K562 (cell line): ENCODE results near the gene N4BP2. TPM values are rescaled to one million over a fixed set of nuclear protein-coding genes. Genes with fewer than 3 reads are reported as not detected.

Experiments
- CBX1 ChIP-seq: sonication (generic); IDR thresholded peaks from 2 replicates; pipeline ENCODE4 v1.6.1; 2016; ENCODE audit warnings: antibody characterized with exemption, low read depth, mild to moderate bottlenecking
- FOXA3 ChIP-seq, 2 experiments: fragments of 450-650 bp in 1 of 2; sonication (generic) in 1 of 2; formaldehyde crosslinking; IDR thresholded peaks in 1 of 2; conservative IDR thresholded peaks in 1 of 2; 2 replicates each; pipeline versions ENCODE4 v1.4.0 to v1.8.0; 2020 to 2022; ENCODE audit warnings: mild to moderate bottlenecking in 2 of 2, missing genetic modification reagents in 1 of 2
- HLTF ChIP-seq: fragments of 450-650 bp; IDR thresholded peaks from 2 replicates; pipeline ENCODE4 v1.6.1; 2016
- KAT7 ChIP-seq: sonication (generic); formaldehyde crosslinking; IDR thresholded peaks from 2 replicates; pipeline ENCODE4 v1.8.0; 2022; ENCODE audit warnings: missing genetic modification reagents, mild to moderate bottlenecking, borderline replicate concordance
- KLF10 ChIP-seq: fragments of 250-450 bp; sonication (Bioruptor Pico); IDR thresholded peaks from 2 replicates; pipeline ENCODE4 v1.6.1; 2021; ENCODE audit warnings: matching md5 sums
- NFRKB ChIP-seq: fragments of 450-650 bp; IDR thresholded peaks from 2 replicates; pipeline ENCODE4 v1.6.1; 2016; ENCODE audit warnings: low read depth
- PCBP2 ChIP-seq: fragments of 200-400 bp; formaldehyde crosslinking; IDR thresholded peaks from 2 replicates; pipeline ENCODE4 v1.6.1; 2018; ENCODE audit warnings: low read length, low read depth, mild to moderate bottlenecking, moderate library complexity; ENCODE audit not compliant: poor library complexity, severe bottlenecking
- POLR2B ChIP-seq: fragments of 450-650 bp; IDR thresholded peaks from 2 replicates; pipeline ENCODE4 v1.6.1; 2018; ENCODE audit warnings: low read depth; ENCODE audit not compliant: partially characterized antibody
- PTBP1 ChIP-seq: fragments of 200-400 bp; formaldehyde crosslinking; IDR thresholded peaks from 2 replicates; pipeline ENCODE4 v1.6.1; 2017; ENCODE audit warnings: low read depth, low read length
- RBM25 ChIP-seq: fragments of 200-400 bp; formaldehyde crosslinking; IDR thresholded peaks from 2 replicates; pipeline ENCODE4 v1.6.1; 2018; ENCODE audit warnings: low read length, low read depth, moderate library complexity; ENCODE audit not compliant: severe bottlenecking
- SMAD4 ChIP-seq: fragments of 250-450 bp; sonication (Bioruptor Pico); conservative IDR thresholded peaks from 2 replicates; pipeline ENCODE4 v1.8.0; 2021; ENCODE audit warnings: inconsistent platforms, mild to moderate bottlenecking, moderate library complexity
- SMARCA5 ChIP-seq: fragments of 450-650 bp; IDR thresholded peaks from 2 replicates; pipeline ENCODE4 v1.6.1; 2016
- SRSF3 ChIP-seq: fragments of 200-400 bp; formaldehyde crosslinking; IDR thresholded peaks from 2 replicates; pipeline ENCODE4 v1.6.1; 2016; ENCODE audit warnings: mild to moderate bottlenecking, low read length, moderate library complexity; ENCODE audit not compliant: insufficient read depth
- TAF15 ChIP-seq: fragments of 200-400 bp; formaldehyde crosslinking; IDR thresholded peaks from 2 replicates; pipeline ENCODE4 v1.6.1; 2017; ENCODE audit warnings: mild to moderate bottlenecking, low read depth, low read length, moderate library complexity
- TBP ChIP-seq: optimal IDR thresholded peaks from 2 replicates; pipeline ENCODE3; 2011; ENCODE audit warnings: low read depth, low read length, improper control_type of control experiment
- ZFP36 ChIP-seq: fragments of 150-350 bp; IDR thresholded peaks from 2 replicates; pipeline ENCODE4 v1.6.1; 2018; ENCODE audit warnings: low read length, low read depth; ENCODE audit not compliant: partially characterized antibody
- ZNF121 ChIP-seq: sonication (generic); formaldehyde crosslinking; conservative IDR thresholded peaks from 2 replicates; pipeline ENCODE4 v1.8.0; 2022; ENCODE audit warnings: missing genetic modification reagents
- ZNF232 ChIP-seq: sonication (generic); formaldehyde crosslinking; IDR thresholded peaks from 2 replicates; pipeline ENCODE4 v1.8.0; 2022; ENCODE audit warnings: mild to moderate bottlenecking, missing genetic modification reagents
- ZNF24 ChIP-seq: fragments of 450-650 bp; IDR thresholded peaks from 2 replicates; pipeline ENCODE4 v1.6.1; 2016
- ZNF282 ChIP-seq: sonication (generic); formaldehyde crosslinking; IDR thresholded peaks from 2 replicates; pipeline ENCODE4 v1.8.1; 2023; ENCODE audit warnings: missing genetic modification reagents
- ZNF431 ChIP-seq: sonication (generic); formaldehyde crosslinking; IDR thresholded peaks from 2 replicates; pipeline ENCODE4 v1.8.0; 2022; ENCODE audit warnings: mild to moderate bottlenecking, missing genetic modification reagents
- ZNF79 ChIP-seq: fragments of 250-450 bp; sonication (Bioruptor Pico); IDR thresholded peaks from 2 replicates; pipeline ENCODE4 v1.4.0; 2020; ENCODE audit warnings: low read depth, mild to moderate bottlenecking, moderate library complexity
- polyA plus RNA-seq, 8 experiments: library from polyadenylated mRNA; depleted of rRNA in 4 of 8; stranded (reverse) in 5 of 8; unstranded in 3 of 8; fragments of >200 nt; fragmentation: Nextera tagmentation in 2 of 8; fragmentation: Illumina TruSeq in 1 of 8; extraction: Ambion mirVana in 2 of 8; extraction: Trizol in 1 of 8; gene quantifications; 2 replicates each; pipeline versions ENCODE4 v1.2.1 to v1.2.3, GENCODE V29; 2011 to 2014; ENCODE audit warnings: inconsistent platforms in 1 of 8, missing spikeins in 1 of 8
- total RNA-seq, 7 experiments: library from RNA; depleted of rRNA in 6 of 7; stranded (reverse); fragments of >200 nt in 6 of 7; fragmentation: Illumina TruSeq in 2 of 7; extraction: Trizol in 2 of 7; gene quantifications; 2 replicates each; pipeline versions ENCODE4 v1.2.1 to v1.2.3, GENCODE V29; 2011 to 2021; ENCODE audit warnings: low replicate concordance in 1 of 7
- TF ChIP-seq, protein P1 (sequence below): fragments of 450-650 bp; formaldehyde crosslinking; IDR thresholded peaks from 2 replicates; pipeline ENCODE4 v1.4.0; 2020; ENCODE audit warnings: mild to moderate bottlenecking, moderate library complexity
- TF ChIP-seq, protein P2 (sequence below): fragments of 250-450 bp; sonication (Bioruptor Pico); IDR thresholded peaks from 2 replicates; pipeline ENCODE4 v1.8.0; 2021; ENCODE audit warnings: borderline replicate concordance, mild to moderate bottlenecking, moderate library complexity; ENCODE audit not compliant: poor library complexity, severe bottlenecking
- TF ChIP-seq, protein P3 (sequence below): fragments of 450-650 bp; conservative IDR thresholded peaks from 2 replicates; pipeline ENCODE4 v1.6.1; 2016; ENCODE audit warnings: missing genetic modification characterization, low read depth, mild to moderate bottlenecking, control low read depth, missing compliant biosample characterization

Gene N4BP2
- total and polyA plus RNA-seq, 9 of the 15 experiments (the other 6 are each of a cell fraction or from before 2014, with no cell fraction given) = 2.7 to 12.6 (median 7.6) TPM

DNA sequence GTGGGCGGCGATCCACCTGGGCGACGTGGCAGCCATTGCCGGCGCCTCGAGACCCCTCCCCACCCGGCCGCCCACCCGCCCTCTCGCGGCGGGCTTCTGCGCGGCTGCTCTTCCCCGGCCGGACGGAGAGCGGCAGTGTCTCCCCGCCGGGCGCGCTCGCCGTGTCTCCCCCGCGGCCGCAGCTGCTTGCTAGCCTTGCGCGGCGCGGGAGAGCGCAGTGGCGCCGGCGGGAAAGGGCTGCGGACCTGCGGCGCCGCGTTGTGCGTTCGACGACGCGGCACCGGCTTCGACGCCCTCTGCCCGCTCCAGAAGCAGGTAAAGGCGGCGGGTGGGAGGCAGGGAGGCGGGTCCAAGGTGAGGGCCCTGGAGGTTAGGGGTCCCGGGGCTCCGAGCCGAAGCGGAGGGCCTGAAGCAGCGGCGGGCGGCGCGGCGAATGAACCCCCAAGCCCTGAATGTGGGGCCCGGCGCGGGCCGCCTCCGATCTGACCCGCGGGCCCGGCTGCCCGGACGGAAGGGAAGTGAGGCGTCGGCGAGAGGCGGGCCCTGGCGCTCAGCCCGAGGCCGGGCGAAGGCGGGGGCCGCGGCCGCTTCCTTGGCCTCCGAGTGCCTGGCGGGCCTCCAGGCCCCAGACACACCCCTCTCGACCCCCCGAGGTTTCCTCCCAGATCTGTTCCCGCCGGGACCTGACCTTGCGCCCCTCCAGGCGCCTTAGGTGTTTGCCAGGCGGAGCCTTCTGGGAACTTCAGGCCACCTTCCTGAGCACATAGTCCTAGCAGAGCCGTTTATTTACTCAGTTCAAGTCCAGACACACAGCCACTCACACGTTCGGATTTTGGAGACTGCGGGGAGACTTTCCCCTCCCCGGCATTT is at the start of gene N4BP2 (continued):
- TF ChIP-seq, protein P1, sequence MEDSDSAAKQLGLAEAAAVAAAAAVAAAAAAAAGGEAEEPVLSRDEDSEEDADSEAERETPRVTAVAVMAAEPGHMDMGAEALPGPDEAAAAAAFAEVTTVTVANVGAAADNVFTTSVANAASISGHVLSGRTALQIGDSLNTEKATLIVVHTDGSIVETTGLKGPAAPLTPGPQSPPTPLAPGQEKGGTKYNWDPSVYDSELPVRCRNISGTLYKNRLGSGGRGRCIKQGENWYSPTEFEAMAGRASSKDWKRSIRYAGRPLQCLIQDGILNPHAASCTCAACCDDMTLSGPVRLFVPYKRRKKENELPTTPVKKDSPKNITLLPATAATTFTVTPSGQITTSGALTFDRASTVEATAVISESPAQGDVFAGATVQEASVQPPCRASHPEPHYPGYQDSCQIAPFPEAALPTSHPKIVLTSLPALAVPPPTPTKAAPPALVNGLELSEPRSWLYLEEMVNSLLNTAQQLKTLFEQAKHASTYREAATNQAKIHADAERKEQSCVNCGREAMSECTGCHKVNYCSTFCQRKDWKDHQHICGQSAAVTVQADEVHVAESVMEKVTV (CRISPR knock-in tag) = peak; percentile 58
- TF ChIP-seq SRSF3 = 0 out of 2 replicates have a peak, but pooled peaks have one; percentile 67
- TF ChIP-seq FOXA3 (CRISPR knock-in tag; conservative IDR thresholded peaks at IDR 0.05 in 1 of 2, IDR thresholded peaks at IDR 0.05 in 1 of 2) = no peak; a peak in 1 of 4 replicates
- no peak for TF ChIP-seq ZFP36
- TF ChIP-seq SMARCA5 = 0 out of 2 replicates have a peak, but pooled peaks have one; percentile 36
- TF ChIP-seq, protein P2, sequence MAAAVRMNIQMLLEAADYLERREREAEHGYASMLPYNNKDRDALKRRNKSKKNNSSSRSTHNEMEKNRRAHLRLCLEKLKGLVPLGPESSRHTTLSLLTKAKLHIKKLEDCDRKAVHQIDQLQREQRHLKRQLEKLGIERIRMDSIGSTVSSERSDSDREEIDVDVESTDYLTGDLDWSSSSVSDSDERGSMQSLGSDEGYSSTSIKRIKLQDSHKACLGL (CRISPR knock-in tag) = no peak
- TF ChIP-seq ZNF24 = 0 out of 2 replicates have a peak, but pooled peaks have one; percentile 41
- TF ChIP-seq KLF10 = no peak
- TF ChIP-seq PCBP2 = peak; percentile 82
- TF ChIP-seq, protein P3, sequence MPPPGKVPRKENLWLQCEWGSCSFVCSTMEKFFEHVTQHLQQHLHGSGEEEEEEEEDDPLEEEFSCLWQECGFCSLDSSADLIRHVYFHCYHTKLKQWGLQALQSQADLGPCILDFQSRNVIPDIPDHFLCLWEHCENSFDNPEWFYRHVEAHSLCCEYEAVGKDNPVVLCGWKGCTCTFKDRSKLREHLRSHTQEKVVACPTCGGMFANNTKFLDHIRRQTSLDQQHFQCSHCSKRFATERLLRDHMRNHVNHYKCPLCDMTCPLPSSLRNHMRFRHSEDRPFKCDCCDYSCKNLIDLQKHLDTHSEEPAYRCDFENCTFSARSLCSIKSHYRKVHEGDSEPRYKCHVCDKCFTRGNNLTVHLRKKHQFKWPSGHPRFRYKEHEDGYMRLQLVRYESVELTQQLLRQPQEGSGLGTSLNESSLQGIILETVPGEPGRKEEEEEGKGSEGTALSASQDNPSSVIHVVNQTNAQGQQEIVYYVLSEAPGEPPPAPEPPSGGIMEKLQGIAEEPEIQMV = no peak
- 0 out of 2 replicates have a peak, but pooled peaks have one; percentile 17 for TF ChIP-seq HLTF
- peak; percentile 37; the same call in 1 of the 2 replicates for TF ChIP-seq NFRKB
- 0 out of 2 replicates have a peak, but pooled peaks have one; percentile 30 for TF ChIP-seq PTBP1
- TF ChIP-seq TBP = peak; percentile 51
- peak; percentile 84; the same call in 1 of the 2 replicates for TF ChIP-seq KAT7 (CRISPR knock-in tag)
- peak; percentile 74; the same call in 1 of the 2 replicates for TF ChIP-seq ZNF232 (CRISPR knock-in tag)
- no peak for TF ChIP-seq TAF15
- no peak for TF ChIP-seq ZNF79 (CRISPR knock-in tag)
- TF ChIP-seq CBX1 = 0 out of 2 replicates have a peak, but pooled peaks have one; percentile 22
- TF ChIP-seq ZNF431 (CRISPR knock-in tag) = peak; percentile 89
- TF ChIP-seq RBM25 = peak; percentile 49
- TF ChIP-seq ZNF282 (CRISPR knock-in tag) = peak; percentile 96
- TF ChIP-seq ZNF121 (CRISPR knock-in tag) = no peak
- peak; percentile 67 for TF ChIP-seq SMAD4 (CRISPR knock-in tag)
- TF ChIP-seq POLR2B = peak; percentile 69
